DND-41 (cell line): ENCODE data around the gene IGF2BP2.

ENCODE experiments used
- ATAC-seq: fragments of 200-7000 bp; cut with Tn5 transposase; 3 replicates; pipeline ENCODE4 v1.9.1; 2021; ENCODE audit warnings: low read depth; ENCODE audit not compliant: insufficient read depth
- DNase-seq: peaks from one replicate; pipeline ENCODE4 v3.0.0-alpha.2; 2020
- H2AFZ ChIP-seq: 2 replicates; pipeline ENCODE4 v1.6.0; 2012; ENCODE audit warnings: low read depth, low read length
- H3K27ac ChIP-seq: 2 replicates; pipeline ENCODE4 v1.5.1; 2012; ENCODE audit warnings: low read length, inconsistent platforms
- H3K27me3 ChIP-seq: fragments of 200-600 bp; sonication (generic); 2 replicates; pipeline ENCODE4 v1.6.0; 2012; ENCODE audit warnings: low read length, mild to moderate bottlenecking, inconsistent platforms; ENCODE audit not compliant: insufficient read depth, poor library complexity
- H3K36me3 ChIP-seq: 2 replicates; pipeline ENCODE4 v1.5.1; 2012; ENCODE audit warnings: low read length, inconsistent platforms; ENCODE audit not compliant: insufficient read depth
- H3K4me1 ChIP-seq: 2 replicates; pipeline ENCODE4 v1.5.1; 2012; ENCODE audit warnings: mild to moderate bottlenecking, low read length; ENCODE audit not compliant: insufficient read depth
- H3K4me2 ChIP-seq: 2 replicates; pipeline ENCODE4 v1.6.0; 2012; ENCODE audit warnings: mild to moderate bottlenecking, moderate library complexity, low read length, inconsistent platforms; ENCODE audit not compliant: insufficient read depth
- H3K4me3 ChIP-seq, 2 experiments: fragments of 200-600 bp in 1 of 2; shearing (Covaris generic) in 1 of 2; 2 replicates each; pipeline ENCODE4 v1.5.1; 2012 to 2016; ENCODE audit warnings: inconsistent platforms in 2 of 2, low read length in 2 of 2, mild to moderate bottlenecking in 2 of 2, low read depth in 1 of 2, moderate library complexity in 1 of 2
- H3K79me2 ChIP-seq: 2 replicates; pipeline ENCODE4 v1.6.0; 2012; ENCODE audit warnings: low read length, inconsistent platforms; ENCODE audit not compliant: insufficient read depth
- H3K9ac ChIP-seq: 2 replicates; pipeline ENCODE4 v1.6.0; 2012; ENCODE audit warnings: low read depth, mild to moderate bottlenecking, inconsistent platforms, low read length, moderate library complexity
- H3K9me3 ChIP-seq: 2 replicates; pipeline ENCODE4 v1.5.1; 2012; ENCODE audit warnings: low read length, moderate library complexity, mild to moderate bottlenecking, inconsistent platforms; ENCODE audit not compliant: insufficient read depth, severe bottlenecking
- H4K20me1 ChIP-seq: 2 replicates; pipeline ENCODE4 v1.6.0; 2012; ENCODE audit warnings: low read length; ENCODE audit not compliant: insufficient read depth
- CTCF ChIP-seq: IDR thresholded peaks from 2 replicates; pipeline ENCODE4 v1.5.1; 2012; ENCODE audit warnings: borderline replicate concordance, low read length, moderate library complexity, mild to moderate bottlenecking; ENCODE audit not compliant: poor library complexity, severe bottlenecking; ENCODE audit errors: extremely low read depth
- EZH2 ChIP-seq: IDR thresholded peaks from 3 replicates; pipeline ENCODE4 v1.6.1; 2012; ENCODE audit warnings: borderline replicate concordance, low read depth, mild to moderate bottlenecking, moderate library complexity, low read length, inconsistent platforms; ENCODE audit not compliant: severe bottlenecking

The IGF2BP2 gene

GRCh38 chr3:185797993-185798830 lies 26.6 kb downstream of the IGF2BP2 start:
- H3K9me3 ChIP-seq: no peaks in the 10 kb centered on the region
- no peaks in the 10 kb centered on the region for H3K27me3 ChIP-seq
- no peak overlapping the region for H3K4me3 ChIP-seq
- no peaks in the 10 kb centered on the region for H3K36me3 ChIP-seq
- H2AFZ ChIP-seq: no peak overlapping the region
- no peaks in the 10 kb centered on the region for H4K20me1 ChIP-seq
- DNase-seq (no peak), ATAC-seq (no peak)
- H3K27ac ChIP-seq: no peak overlapping the region
- H3K9ac ChIP-seq: no peak overlapping the region
- H3K4me1 ChIP-seq: no peaks in the 10 kb centered on the region
- no peak overlapping the region for H3K4me2 ChIP-seq
- no peaks in the 10 kb centered on the region for H3K79me2 ChIP-seq
- TF ChIP-seq CTCF (no peak), EZH2 (no peak)

- no peaks in the 10 kb centered on the region for H3K79me2 ChIP-seq
- no peak overlapping the region for H3K9ac ChIP-seq
- no peak overlapping the region for H2AFZ ChIP-seq
- no peaks in the 10 kb centered on the region for H3K27me3 ChIP-seq
- no peaks in the 10 kb centered on the region for H3K36me3 ChIP-seq
- H3K4me2 ChIP-seq: no peak overlapping the region
- no peaks in the 10 kb centered on the region for H4K20me1 ChIP-seq
- TF ChIP-seq CTCF (no peak), EZH2 (no peak)
- DNase-seq: no peak
- H3K9me3 ChIP-seq: no peaks in the 10 kb centered on the region
- H3K27ac ChIP-seq: no peak overlapping the region
- H3K4me1 ChIP-seq: no peaks in the 10 kb centered on the region
- H3K4me3 ChIP-seq: no peak overlapping the region
- ATAC-seq: no peak
These were observed 27.5 kb downstream of the IGF2BP2 start for GRCh38 chr3:185797108-185797881.

- no peak overlapping the region for H3K4me3 ChIP-seq
- no peaks in the 10 kb centered on the region for H3K79me2 ChIP-seq
- no peaks in the 10 kb centered on the region for H3K4me1 ChIP-seq
- H3K27me3 ChIP-seq: peaks cover 3% of the 10 kb centered on the region
- TF ChIP-seq EZH2 (no peak), CTCF (no peak)
- H3K27ac ChIP-seq: no peak overlapping the region
- DNase-seq (no peak), ATAC-seq (no peak)
- no peak overlapping the region for H2AFZ ChIP-seq
- H3K36me3 ChIP-seq: no peaks in the 10 kb centered on the region
- no peaks in the 10 kb centered on the region for H4K20me1 ChIP-seq
- H3K4me2 ChIP-seq: no peak overlapping the region
- H3K9ac ChIP-seq: no peak overlapping the region
- H3K9me3 ChIP-seq: no peaks in the 10 kb centered on the region
These were observed 28.3 kb downstream of the IGF2BP2 start for GRCh38 chr3:185796431-185797107.
